Uterus (tissue), 2 donors: ENCODE data around the gene TNFRSF9.

ENCODE experiments used
- CTCF ChIP-seq, 4 experiments: fragments of 200-600 bp in 2 of 4; fragments of 450-650 bp in 2 of 4; sonication (generic) in 2 of 4; IDR thresholded peaks; one replicate each; pipeline ENCODE4 v1.5.1; 2016 to 2019; ENCODE audit warnings: antibody characterized with exemption in 4 of 4, mild to moderate bottlenecking in 2 of 4, moderate library complexity in 1 of 4
- POLR2A ChIP-seq, 2 donors: fragments of 450-650 bp; IDR thresholded peaks; one replicate each; pipeline ENCODE4 v1.6.1; 2016; ENCODE audit warnings: antibody characterized with exemption in 2 of 2, mild to moderate bottlenecking in 1 of 2, moderate library complexity in 1 of 2

- TF ChIP-seq CTCF (IDR thresholded peaks at IDR 0.05) (no peak), POLR2A (IDR thresholded peaks at IDR 0.05) (no peak)
These were observed 27.0 kb upstream of the TNFRSF9 start for GRCh38 chr1:7967651-7968050.
